NCI-H2227 treated with DMSO at 0.1 percent for 48 hours (cell line): ENCODE data around the gene SPRYD4.

Experiments used
- DNase-seq: peaks from one replicate; lab custom pipeline; 2025; lab: John Stamatoyannopoulos, UW

The SPRYD4 gene

GRCh38 chr12:56521209-56521589 is 52.8 kb downstream of the SPRYD4 start:
- DNase-seq: no peak

- peak; percentile 49 for DNase-seq
These were observed 53.4 kb downstream of the SPRYD4 start, which contains the start of gene RBMS2 for GRCh38 chr12:56521590-56522371. Gene RBMS2 (plus strand): TSS chr12:56521820. CDS start chr12:56522024, 204 bp downstream.

- no peak for DNase-seq
These were observed 54.2 kb downstream of the SPRYD4 start for GRCh38 chr12:56522411-56523193.

GRCh38 chr12:56528846-56529245 is 60.5 kb downstream of the SPRYD4 start:
- no peak for DNase-seq
